SU-DHL-6 (cell line): ENCODE measurements around the gene ANO2.
"Not testable (repeated sequence)": the region's sequence is repeated elsewhere in the genome, so short reads cannot be mapped to it uniquely, and the experiment has no call there.

ENCODE experiments used
- H2AFZ ChIP-seq: fragments of 200-600 bp; sonication (generic); 2 replicates; pipeline ENCODE4 v1.6.1; 2014; ENCODE audit warnings: low read depth, mild to moderate bottlenecking, moderate library complexity, mixed read lengths, antibody characterized with exemption, low read length; ENCODE audit not compliant: severe bottlenecking
- H3F3A ChIP-seq: fragments of 200-600 bp; shearing (Covaris generic); 2 replicates; pipeline ENCODE4 v1.6.0; 2016; ENCODE audit warnings: antibody characterized with exemption, mild to moderate bottlenecking; ENCODE audit not compliant: insufficient read depth
- H3K27ac ChIP-seq: fragments of 200-600 bp; sonication (generic); 2 replicates; pipeline ENCODE4 v1.5.1; 2016; ENCODE audit warnings: low read depth, mild to moderate bottlenecking, low read length, moderate library complexity, mixed read lengths
- H3K27me3 ChIP-seq: fragments of 200-600 bp; sonication (generic), shearing (Covaris generic); 2 replicates; pipeline ENCODE4 v1.6.0; 2014; ENCODE audit warnings: mild to moderate bottlenecking, low read length
- H3K36me3 ChIP-seq: fragments of 200-600 bp; sonication (generic); 2 replicates; pipeline ENCODE4 v1.6.1; 2014; ENCODE audit warnings: mild to moderate bottlenecking, low read length, mixed read lengths
- H3K4me2 ChIP-seq: fragments of 300-600, 200-600 bp; shearing (Covaris generic), sonication (generic); 2 replicates; pipeline ENCODE4 v1.6.0; 2014; ENCODE audit warnings: low read length, low read depth, mild to moderate bottlenecking; ENCODE audit not compliant: poor library complexity, severe bottlenecking
- H3K4me3 ChIP-seq: fragments of 200-600 bp; sonication (generic); 2 replicates; pipeline ENCODE4 v1.5.1; 2014; ENCODE audit warnings: antibody characterized with exemption, low read length, mild to moderate bottlenecking, mixed read lengths; ENCODE audit not compliant: insufficient read depth, poor library complexity, severe bottlenecking
- H3K79me2 ChIP-seq: fragments of 200-600 bp; sonication (generic); 2 replicates; pipeline ENCODE4 v1.6.1; 2014; ENCODE audit warnings: mild to moderate bottlenecking, low read length, moderate library complexity; ENCODE audit not compliant: insufficient read depth
- H3K9ac ChIP-seq: fragments of 200-600 bp; sonication (generic); 2 replicates; pipeline ENCODE4 v1.7.0; 2014; ENCODE audit warnings: mild to moderate bottlenecking, low read length
- H3K9me2 ChIP-seq: fragments of 200-600 bp; sonication (generic); replicated peaks from 2 replicates; pipeline ENCODE4 v1.6.1; 2014; ENCODE audit warnings: low read length; ENCODE audit not compliant: insufficient read depth
- H3K9me3 ChIP-seq: fragments of 200-600 bp; sonication (generic); 2 replicates; pipeline ENCODE4 v1.6.1; 2014; ENCODE audit warnings: low read length, mixed read lengths; ENCODE audit not compliant: insufficient read depth
- H4K20me1 ChIP-seq: fragments of 200-600 bp; sonication (generic); 2 replicates; pipeline ENCODE4 v1.6.1; 2014; ENCODE audit warnings: low read depth, mild to moderate bottlenecking, antibody characterized with exemption, low read length, moderate library complexity, mixed read lengths
- CTCF ChIP-seq: fragments of 200-600 bp; sonication (generic); IDR thresholded peaks from one replicate; pipeline ENCODE4 v1.5.1; 2017; ENCODE audit warnings: antibody characterized with exemption, mild to moderate bottlenecking, low read length, moderate library complexity; ENCODE audit not compliant: insufficient read depth, poor library complexity, severe bottlenecking
- EZH2phosphoT487 ChIP-seq: fragments of 200-600 bp; sonication (generic), shearing (Covaris generic); conservative IDR thresholded peaks from 2 replicates; pipeline ENCODE4 v1.6.1; 2018; ENCODE audit warnings: mild to moderate bottlenecking, antibody characterized with exemption, low read length, moderate library complexity, mixed read lengths

ANO2 gene

GRCh38 chr12:5889381-5890047 lies 55.5 kb downstream of the ANO2 start:
- Histone ChIP-seq H2AFZ (peak overlapping the region; percentile 72), H3K4me3 (no peak overlapping the region), H3K79me2 (no peaks in the 10 kb centered on the region), H3K4me2 (no peak overlapping the region), H4K20me1 (no peaks in the 10 kb centered on the region), H3K9me3 (no peaks in the 10 kb centered on the region), H3K36me3 (no peaks in the 10 kb centered on the region), H3K27ac (no peak overlapping the region), H3K27me3 (no peaks in the 10 kb centered on the region), H3F3A (no peaks in the 10 kb centered on the region), H3K9ac (no peak overlapping the region), H3K9me2 (no peaks in the 10 kb centered on the region)
- TF ChIP-seq CTCF (no peak), EZH2phosphoT487 (no peak)

GRCh38 chr12:5888816-5889315 lies 56.2 kb downstream of the ANO2 start:
- Histone ChIP-seq H3K36me3 (no peaks in the 10 kb centered on the region), H3K79me2 (no peaks in the 10 kb centered on the region), H3K9ac (no peak overlapping the region), H3K4me3 (no peak overlapping the region), H3K27me3 (no peaks in the 10 kb centered on the region), H3F3A (no peaks in the 10 kb centered on the region), H2AFZ (peak overlapping the region; percentile 72), H4K20me1 (no peaks in the 10 kb centered on the region), H3K27ac (no peak overlapping the region), H3K4me2 (no peak overlapping the region), H3K9me2 (no peaks in the 10 kb centered on the region), H3K9me3 (no peaks in the 10 kb centered on the region)
- TF ChIP-seq CTCF (no peak), EZH2phosphoT487 (no peak)

GRCh38 chr12:5887819-5888218 lies 57.2 kb downstream of the ANO2 start:
- H2AFZ ChIP-seq, H3K4me3 ChIP-seq, H3K36me3 ChIP-seq, H3K4me2 ChIP-seq, H3K9ac ChIP-seq, H3K79me2 ChIP-seq, H3K9me3 ChIP-seq, H3K27me3 ChIP-seq, H3K9me2 ChIP-seq, H3K27ac ChIP-seq, H3F3A ChIP-seq, H4K20me1 ChIP-seq: not testable (repeated sequence)

- Histone ChIP-seq H3K9me2 (no peaks in the 10 kb centered on the region), H3K9me3 (no peaks in the 10 kb centered on the region), H3K36me3 (no peaks in the 10 kb centered on the region), H2AFZ (no peak overlapping the region), H4K20me1 (no peaks in the 10 kb centered on the region), H3F3A (no peaks in the 10 kb centered on the region), H3K27ac (no peak overlapping the region), H3K4me3 (no peak overlapping the region), H3K79me2 (no peaks in the 10 kb centered on the region), H3K9ac (no peak overlapping the region), H3K4me2 (no peak overlapping the region), H3K27me3 (no peaks in the 10 kb centered on the region)
- TF ChIP-seq EZH2phosphoT487 (no peak), CTCF (no peak)
These were observed 60.2 kb downstream of the ANO2 start for GRCh38 chr12:5884866-5885265.
